Esophagus muscularis mucosa (tissue), 4 donors: ENCODE measurements around the gene EML6. TPM values are rescaled to one million over a fixed set of nuclear protein-coding genes. Genes with fewer than 3 reads are reported as not detected.

ENCODE experiments used
- DNase-seq: peaks from one replicate; pipeline ENCODE4 v3.0.0-alpha.2; 2017; ENCODE audit errors: extremely low spot score
- H3K27ac ChIP-seq, 4 donors: fragments of 200-600 bp; sonication (generic); replicated peaks in 1 of 4; 1 replicate in 3 of 4; 2 replicates in 1 of 4; pipeline ENCODE4 v1.5.1; 2016 to 2019; ENCODE audit warnings: mild to moderate bottlenecking in 1 of 4
- H3K27me3 ChIP-seq, 4 donors: fragments of 200-600 bp; sonication (generic); one replicate each; pipeline versions ENCODE4 v1.5.1 to v1.6.0; 2016 to 2019
- H3K36me3 ChIP-seq, 4 donors: fragments of 200-600 bp; sonication (generic); one replicate each; pipeline ENCODE4 v1.5.1; 2016 to 2019
- H3K4me1 ChIP-seq, 4 donors: fragments of 200-600 bp; sonication (generic); one replicate each; pipeline ENCODE4 v1.5.1; 2016 to 2019
- H3K4me3 ChIP-seq, 4 donors: fragments of 200-600 bp; sonication (generic); 1 replicate in 2 of 4; 2 replicates in 2 of 4; pipeline ENCODE4 v1.5.1; 2016 to 2019; ENCODE audit warnings: mild to moderate bottlenecking in 4 of 4, moderate library complexity in 1 of 4
- H3K9me3 ChIP-seq, 4 donors: fragments of 200-600 bp; sonication (generic); 1 replicate in 3 of 4; 2 replicates in 1 of 4; pipeline ENCODE4 v1.5.1; 2016 to 2019
- EP300 ChIP-seq: sonication (generic); formaldehyde crosslinking; IDR thresholded peaks from one replicate; pipeline ENCODE4 v1.6.1; 2017; ENCODE audit warnings: antibody characterized with exemption
- POLR2A ChIP-seq: fragments of 450-650 bp; IDR thresholded peaks from one replicate; pipeline ENCODE4 v1.6.1; 2017; ENCODE audit warnings: antibody characterized with exemption, moderate library complexity, mild to moderate bottlenecking, low read depth
- POLR2AphosphoS5 ChIP-seq, 2 donors: sonication (generic); formaldehyde crosslinking; IDR thresholded peaks; one replicate each; pipeline ENCODE4 v1.6.1; 2017; ENCODE audit warnings: antibody characterized with exemption in 2 of 2
- WGBS: methylation state at CpG from one replicate; pipeline ENCODE4 v1.1.5; 2018; 5-methylcytosine and 5-hydroxymethylcytosine counted together
- intact Hi-C: fragments of 100-400 bp; cut with DNase I; formaldehyde crosslinking; loops from one replicate; pipeline ENCODE4 v1.15.1; 2023
- total RNA-seq, 4 donors: library from RNA; depleted of rRNA; stranded (reverse); fragments of >200 nt; gene quantifications; one replicate each; pipeline versions ENCODE4 v1.1.0 to v1.2.1, GENCODE V29; 2016
- TF ChIP-seq, protein P1 (sequence below), 3 experiments: fragments of 200-600 bp in 2 of 3; fragments of 450-650 bp in 1 of 3; sonication (generic) in 2 of 3; IDR thresholded peaks; one replicate each; pipeline ENCODE4 v1.5.1; 2017 to 2019; ENCODE audit warnings: antibody characterized with exemption in 3 of 3, mild to moderate bottlenecking in 2 of 3, moderate library complexity in 1 of 3

Gene EML6
- total RNA-seq, 4 donors from 2014 or later = 0.75 to 4.6 (median 0.89) TPM

DNA sequence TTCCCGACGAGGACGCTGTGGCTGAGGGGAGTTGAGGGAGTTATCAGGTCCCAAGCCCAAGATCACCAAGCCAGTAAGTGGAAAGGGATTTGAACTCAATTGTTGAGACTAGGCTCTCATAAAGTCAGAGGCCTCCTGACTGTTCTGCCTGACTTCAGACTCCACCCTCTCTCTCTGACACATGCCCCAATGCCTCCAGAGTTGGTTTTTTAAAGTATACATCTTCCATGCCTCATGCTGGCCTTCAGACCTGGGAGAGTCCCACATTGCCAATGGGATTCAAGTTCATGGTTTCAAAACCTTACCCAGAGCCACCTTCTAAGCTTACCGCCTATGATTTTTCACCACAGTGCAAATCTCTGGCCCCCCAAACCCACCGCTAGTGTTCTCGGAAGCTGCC is 226.0 kb downstream of the EML6 start:
- no peak for TF ChIP-seq POLR2A
- TF ChIP-seq, protein P1, sequence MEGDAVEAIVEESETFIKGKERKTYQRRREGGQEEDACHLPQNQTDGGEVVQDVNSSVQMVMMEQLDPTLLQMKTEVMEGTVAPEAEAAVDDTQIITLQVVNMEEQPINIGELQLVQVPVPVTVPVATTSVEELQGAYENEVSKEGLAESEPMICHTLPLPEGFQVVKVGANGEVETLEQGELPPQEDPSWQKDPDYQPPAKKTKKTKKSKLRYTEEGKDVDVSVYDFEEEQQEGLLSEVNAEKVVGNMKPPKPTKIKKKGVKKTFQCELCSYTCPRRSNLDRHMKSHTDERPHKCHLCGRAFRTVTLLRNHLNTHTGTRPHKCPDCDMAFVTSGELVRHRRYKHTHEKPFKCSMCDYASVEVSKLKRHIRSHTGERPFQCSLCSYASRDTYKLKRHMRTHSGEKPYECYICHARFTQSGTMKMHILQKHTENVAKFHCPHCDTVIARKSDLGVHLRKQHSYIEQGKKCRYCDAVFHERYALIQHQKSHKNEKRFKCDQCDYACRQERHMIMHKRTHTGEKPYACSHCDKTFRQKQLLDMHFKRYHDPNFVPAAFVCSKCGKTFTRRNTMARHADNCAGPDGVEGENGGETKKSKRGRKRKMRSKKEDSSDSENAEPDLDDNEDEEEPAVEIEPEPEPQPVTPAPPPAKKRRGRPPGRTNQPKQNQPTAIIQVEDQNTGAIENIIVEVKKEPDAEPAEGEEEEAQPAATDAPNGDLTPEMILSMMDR (IDR thresholded peaks at IDR 0.05) = no peak
- no peak for TF ChIP-seq EP300
- TF ChIP-seq POLR2AphosphoS5 (IDR thresholded peaks at IDR 0.05) = no peak
- Histone ChIP-seq H3K4me1 (peaks cover 0 to 12% (median 10%) of the 10 kb centered on the region in 4 donors), H3K27me3 (no peaks in the 10 kb centered on the region), H3K36me3 (no peaks in the 10 kb centered on the region), H3K9me3 (no peaks in the 10 kb centered on the region), H3K4me3 (no peak overlapping the region), H3K27ac (no peak overlapping the region)
- DNase-seq = no peak
- intact Hi-C loops = no loop called here
- 91% methylated on average over 6 of the region's 6 CpGs for WGBS

DNA sequence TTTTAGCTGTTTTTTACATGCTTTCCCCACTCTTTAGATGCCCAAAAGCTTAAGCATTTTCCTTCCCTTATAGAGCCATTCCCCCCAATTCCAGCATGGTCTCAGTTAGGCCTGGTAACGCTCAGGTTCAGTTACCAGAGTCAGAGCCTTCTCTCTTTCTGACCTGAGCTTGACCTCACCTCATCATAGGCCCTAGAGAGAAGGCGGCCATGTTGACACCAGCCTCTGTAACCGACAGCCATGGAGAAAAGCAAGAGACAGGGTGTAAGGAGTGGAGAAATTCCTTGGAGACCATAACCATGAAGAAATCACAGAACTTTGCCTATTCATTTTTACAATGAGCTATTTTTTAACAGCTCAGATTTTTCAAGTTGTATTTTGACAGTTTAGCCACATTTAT is 227.3 kb downstream of the EML6 start:
- intact Hi-C loops = no loop called here
- H3K4me1 ChIP-seq = peaks cover 0 to 10% (median 8%) of the 10 kb centered on the region in 4 donors

DNA sequence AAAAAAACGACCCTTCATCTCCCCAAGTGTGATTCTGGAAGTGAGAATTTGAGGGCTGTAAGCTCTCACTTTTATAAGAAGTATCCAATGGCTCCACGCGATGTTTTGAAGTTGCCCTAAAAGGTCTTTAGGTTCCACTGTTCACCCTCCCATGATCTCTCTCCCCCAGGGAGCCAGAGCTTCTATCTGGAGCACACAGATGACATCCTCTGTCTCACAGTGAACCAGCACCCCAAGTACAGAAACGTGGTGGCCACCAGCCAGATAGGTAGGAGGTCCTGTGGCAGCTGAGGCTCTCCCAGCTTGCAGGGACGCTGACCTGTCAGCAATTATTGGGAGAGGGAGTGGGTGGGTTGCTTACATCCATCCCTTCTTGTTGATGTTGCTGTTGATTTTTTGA is 229.0 kb downstream of the EML6 start:
- Histone ChIP-seq H3K36me3 (no peaks in the 10 kb centered on the region), H3K9me3 (no peaks in the 10 kb centered on the region), H3K4me3 (no peak overlapping the region), H3K4me1 (peaks cover 0 to 12% (median 2%) of the 10 kb centered on the region in 4 donors), H3K27ac (no peak overlapping the region), H3K27me3 (no peaks in the 10 kb centered on the region)
- 70% methylated on average over 4 of the region's 5 CpGs for WGBS
- intact Hi-C loops = no loop called here
- TF ChIP-seq POLR2A (no peak), POLR2AphosphoS5 (IDR thresholded peaks at IDR 0.05) (no peak), EP300 (no peak)
- TF ChIP-seq, protein P1 (IDR thresholded peaks at IDR 0.05) = no peak
- DNase-seq = no peak

More for the DNA sequence above, 227.3 kb downstream of the EML6 start:
- no peak for DNase-seq
- TF ChIP-seq, protein P1 (IDR thresholded peaks at IDR 0.05) = no peak
- TF ChIP-seq EP300 (no peak), POLR2A (no peak), POLR2AphosphoS5 (IDR thresholded peaks at IDR 0.05) (no peak)
- WGBS = 96% methylated on average over 3 of the region's 3 CpGs
- Histone ChIP-seq H3K27ac (no peak overlapping the region), H3K9me3 (no peaks in the 10 kb centered on the region), H3K36me3 (no peaks in the 10 kb centered on the region), H3K4me3 (no peak overlapping the region), H3K27me3 (no peaks in the 10 kb centered on the region)

DNA sequence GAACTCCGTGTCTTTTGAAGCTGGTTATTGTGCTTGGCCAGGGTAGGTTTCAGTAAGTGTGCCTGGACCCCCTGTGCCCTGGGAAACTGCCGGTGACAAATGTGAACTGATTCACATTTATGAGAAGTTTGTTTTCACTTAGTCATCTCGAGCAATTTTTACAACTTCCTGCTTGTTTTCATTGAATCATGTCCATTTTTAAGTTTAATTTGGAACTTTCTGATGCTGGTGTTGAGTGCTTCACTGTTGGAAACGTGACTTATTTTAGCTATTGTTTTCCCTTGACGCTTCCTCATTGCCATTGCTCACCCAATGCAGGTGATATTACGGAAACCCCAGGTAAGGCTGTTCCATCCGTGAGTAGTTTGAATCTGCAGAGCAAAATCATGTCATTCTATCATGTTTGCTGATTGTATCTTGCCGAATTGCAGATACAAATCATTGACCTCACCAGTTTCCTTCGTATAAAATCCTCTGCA is 229.6 kb downstream of the EML6 start:
- Histone ChIP-seq H3K27ac (no peak overlapping the region), H3K4me1 (peaks cover 0 to 12% (median 2%) of the 10 kb centered on the region in 4 donors), H3K9me3 (no peaks in the 10 kb centered on the region), H3K4me3 (no peak overlapping the region), H3K36me3 (no peaks in the 10 kb centered on the region), H3K27me3 (no peaks in the 10 kb centered on the region)
- 75% methylated on average over 9 of the region's 9 CpGs for WGBS
- intact Hi-C loops = no loop called here
- no peak for TF ChIP-seq EP300
- TF ChIP-seq POLR2A = no peak
- TF ChIP-seq, protein P1 (IDR thresholded peaks at IDR 0.05) = no peak
- no peak for TF ChIP-seq POLR2AphosphoS5 (IDR thresholded peaks at IDR 0.05)
- DNase-seq = no peak

DNA sequence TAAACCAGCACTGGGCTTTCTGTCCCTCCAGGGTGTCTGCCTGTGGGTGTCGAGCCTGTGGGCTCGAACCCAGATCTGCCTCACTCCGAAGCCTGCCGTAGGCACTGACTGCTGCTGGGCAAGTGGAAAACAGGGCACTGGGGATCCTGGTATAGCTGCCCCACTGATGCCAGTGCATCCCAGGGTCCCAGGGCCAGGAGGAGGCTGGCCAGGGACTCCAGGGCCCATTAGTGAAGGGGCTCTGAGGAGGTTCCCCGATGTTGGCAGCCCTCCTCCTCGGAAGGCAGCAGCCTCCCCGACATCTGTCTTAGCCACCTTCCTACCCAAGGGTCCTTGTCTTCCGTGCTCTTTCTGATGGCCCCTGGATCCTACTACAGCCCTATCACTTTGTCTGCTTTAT is 230.7 kb downstream of the EML6 start:
- WGBS = 92% methylated on average over 4 of the region's 8 CpGs
- Histone ChIP-seq H3K36me3 (no peaks in the 10 kb centered on the region), H3K27ac (no peak overlapping the region), H3K4me3 (no peak overlapping the region), H3K27me3 (no peaks in the 10 kb centered on the region), H3K9me3 (no peaks in the 10 kb centered on the region), H3K4me1 (peaks cover 0 to 12% (median 2%) of the 10 kb centered on the region in 4 donors)
- DNase-seq = no peak
- intact Hi-C loops = no loop called here
- TF ChIP-seq EP300 = no peak
- no peak for TF ChIP-seq POLR2A
- TF ChIP-seq, protein P1 (IDR thresholded peaks at IDR 0.05) = no peak
- TF ChIP-seq POLR2AphosphoS5 (IDR thresholded peaks at IDR 0.05) = no peak
